DND-41 (cell line): ENCODE results near the gene STAMBPL1.

Experiments
- CTCF ChIP-seq: IDR thresholded peaks from 2 replicates; pipeline ENCODE4 v1.5.1; 2012; ENCODE audit warnings: borderline replicate concordance, low read length, moderate library complexity, mild to moderate bottlenecking; ENCODE audit not compliant: poor library complexity, severe bottlenecking; ENCODE audit errors: extremely low read depth
- EZH2 ChIP-seq: IDR thresholded peaks from 3 replicates; pipeline ENCODE4 v1.6.1; 2012; ENCODE audit warnings: borderline replicate concordance, low read depth, mild to moderate bottlenecking, moderate library complexity, low read length, inconsistent platforms; ENCODE audit not compliant: severe bottlenecking

GRCh38 chr10:88911851-88912250, 31.8 kb downstream of the STAMBPL1 start:
- TF ChIP-seq CTCF (no peak), EZH2 (no peak)
